Measurements from ENCODE around the gene TKTL2. TPM values are rescaled to one million over a fixed set of nuclear protein-coding genes. Genes with fewer than 3 reads are reported as not detected.
A peak's percentile ranks its signal among the peaks of the same experiment; 100 is the strongest.

Gene TKTL2
- total and polyA plus RNA-seq, 2 experiments from 2014 or later = 0.07 TPM; not detected in 1

DNA sequence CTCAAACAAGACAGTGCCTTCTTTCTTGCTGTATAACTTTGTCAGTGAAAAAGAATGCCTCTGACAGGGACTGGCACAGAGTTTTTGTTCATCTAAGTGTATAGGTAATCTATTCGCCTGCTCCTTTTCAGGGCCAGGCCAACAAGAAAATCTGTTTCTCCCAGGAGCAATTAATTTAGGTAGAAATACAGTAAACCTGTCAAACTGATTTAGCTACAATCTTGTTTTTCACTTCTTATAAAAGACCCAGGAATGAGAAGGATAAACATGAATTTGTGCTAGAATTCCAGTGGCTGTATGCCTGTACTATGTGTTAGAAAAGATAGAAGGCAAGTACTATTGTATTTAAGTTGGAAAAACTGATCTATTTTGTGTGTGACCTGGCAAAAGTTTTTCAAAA is 27.0 kb upstream of the TKTL2 start:
- H3K4me3 Mint-ChIP-seq = no peak overlapping the region

DNA sequence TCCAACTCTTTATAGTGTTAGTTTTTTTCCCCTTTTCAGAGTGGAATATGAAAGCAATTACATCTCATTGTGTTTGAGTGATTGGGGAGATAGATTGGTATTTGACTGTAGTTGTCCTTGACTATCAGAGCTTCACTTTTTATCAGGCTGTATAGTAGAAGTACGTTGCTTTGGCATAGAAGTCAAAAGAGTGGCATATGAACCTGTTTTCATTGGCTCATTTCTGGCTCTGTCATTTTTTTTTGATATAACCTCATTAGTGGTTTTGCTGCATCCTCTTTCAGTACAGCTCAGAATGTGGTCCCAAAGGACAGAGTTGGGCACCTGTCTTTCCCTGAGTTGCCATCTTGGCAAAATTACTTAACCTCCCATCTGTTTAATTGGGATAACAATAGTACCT is 22.3 kb upstream of the TKTL2 start:
- Histone ChIP-seq H3K36me3 (ENCODE audit: insufficient read depth) (no peaks in the 10 kb centered on the region), H4K20me1 (replicated peaks; ENCODE audit: insufficient read depth) (peaks cover 3% of the 10 kb centered on the region; the same call in 1 of the 2 replicates), H3K79me2 (replicated peaks; ENCODE audit: insufficient read depth) (peaks cover 64% of the 10 kb centered on the region)
- TF ChIP-seq ZNF331 (CRISPR knock-in tag; IDR thresholded peaks at IDR 0.05; ENCODE audit: low read depth) = no peak
- TF ChIP-seq, protein P1, sequence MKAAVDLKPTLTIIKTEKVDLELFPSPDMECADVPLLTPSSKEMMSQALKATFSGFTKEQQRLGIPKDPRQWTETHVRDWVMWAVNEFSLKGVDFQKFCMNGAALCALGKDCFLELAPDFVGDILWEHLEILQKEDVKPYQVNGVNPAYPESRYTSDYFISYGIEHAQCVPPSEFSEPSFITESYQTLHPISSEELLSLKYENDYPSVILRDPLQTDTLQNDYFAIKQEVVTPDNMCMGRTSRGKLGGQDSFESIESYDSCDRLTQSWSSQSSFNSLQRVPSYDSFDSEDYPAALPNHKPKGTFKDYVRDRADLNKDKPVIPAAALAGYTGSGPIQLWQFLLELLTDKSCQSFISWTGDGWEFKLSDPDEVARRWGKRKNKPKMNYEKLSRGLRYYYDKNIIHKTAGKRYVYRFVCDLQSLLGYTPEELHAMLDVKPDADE (IDR thresholded peaks at IDR 0.05) = no peak
- TF ChIP-seq STAT1 (IDR thresholded peaks at IDR 0.05; ENCODE audit: unreplicated experiment) = no peak
- no peak for TF ChIP-seq EZH2phosphoT487 (IDR thresholded peaks at IDR 0.05; ENCODE audit: unreplicated experiment)
- no peak for TF ChIP-seq POLR2AphosphoS5 (IDR thresholded peaks at IDR 0.05; ENCODE audit: low read depth)
- TF ChIP-seq, protein P2, sequence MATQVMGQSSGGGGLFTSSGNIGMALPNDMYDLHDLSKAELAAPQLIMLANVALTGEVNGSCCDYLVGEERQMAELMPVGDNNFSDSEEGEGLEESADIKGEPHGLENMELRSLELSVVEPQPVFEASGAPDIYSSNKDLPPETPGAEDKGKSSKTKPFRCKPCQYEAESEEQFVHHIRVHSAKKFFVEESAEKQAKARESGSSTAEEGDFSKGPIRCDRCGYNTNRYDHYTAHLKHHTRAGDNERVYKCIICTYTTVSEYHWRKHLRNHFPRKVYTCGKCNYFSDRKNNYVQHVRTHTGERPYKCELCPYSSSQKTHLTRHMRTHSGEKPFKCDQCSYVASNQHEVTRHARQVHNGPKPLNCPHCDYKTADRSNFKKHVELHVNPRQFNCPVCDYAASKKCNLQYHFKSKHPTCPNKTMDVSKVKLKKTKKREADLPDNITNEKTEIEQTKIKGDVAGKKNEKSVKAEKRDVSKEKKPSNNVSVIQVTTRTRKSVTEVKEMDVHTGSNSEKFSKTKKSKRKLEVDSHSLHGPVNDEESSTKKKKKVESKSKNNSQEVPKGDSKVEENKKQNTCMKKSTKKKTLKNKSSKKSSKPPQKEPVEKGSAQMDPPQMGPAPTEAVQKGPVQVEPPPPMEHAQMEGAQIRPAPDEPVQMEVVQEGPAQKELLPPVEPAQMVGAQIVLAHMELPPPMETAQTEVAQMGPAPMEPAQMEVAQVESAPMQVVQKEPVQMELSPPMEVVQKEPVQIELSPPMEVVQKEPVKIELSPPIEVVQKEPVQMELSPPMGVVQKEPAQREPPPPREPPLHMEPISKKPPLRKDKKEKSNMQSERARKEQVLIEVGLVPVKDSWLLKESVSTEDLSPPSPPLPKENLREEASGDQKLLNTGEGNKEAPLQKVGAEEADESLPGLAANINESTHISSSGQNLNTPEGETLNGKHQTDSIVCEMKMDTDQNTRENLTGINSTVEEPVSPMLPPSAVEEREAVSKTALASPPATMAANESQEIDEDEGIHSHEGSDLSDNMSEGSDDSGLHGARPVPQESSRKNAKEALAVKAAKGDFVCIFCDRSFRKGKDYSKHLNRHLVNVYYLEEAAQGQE (IDR thresholded peaks at IDR 0.05; ENCODE audit: unreplicated experiment) = no peak
- no peak for TF ChIP-seq NANOG (IDR thresholded peaks at IDR 0.05; ENCODE audit: borderline replicate concordance)
- no peak for TF ChIP-seq CREB1 (CRISPR knock-in tag; IDR thresholded peaks at IDR 0.05; ENCODE audit: low read depth)

More for the DNA sequence above, 27.0 kb upstream of the TKTL2 start:
- Histone ChIP-seq H3K27ac (ENCODE audit: low read depth) (no peak overlapping the region), H3K9me2 (ENCODE audit: insufficient read depth) (no peaks in the 10 kb centered on the region), H3K27me3 (ENCODE audit: insufficient read depth) (no peaks in the 10 kb centered on the region), H2AFZ (no peak overlapping the region), H3K79me2 (replicated peaks; ENCODE audit: insufficient read depth) (peaks cover 100% of the 10 kb centered on the region), H3F3A (replicated peaks; ENCODE audit: low read depth) (no peaks in the 10 kb centered on the region), H3K4me1 (ENCODE audit: insufficient read depth) (peaks cover 20% of the 10 kb centered on the region; the same call in 1 of the 2 replicates), H3K4me2 (no peak overlapping the region), H3K36me3 (ENCODE audit: insufficient read depth) (no peaks in the 10 kb centered on the region), H3K4me3 (no peak overlapping the region), H4K20me1 (replicated peaks; ENCODE audit: insufficient read depth) (peaks cover 3% of the 10 kb centered on the region; the same call in 1 of the 2 replicates)
- ATAC-seq (no peak), DNase-seq (ENCODE audit: low spot score) (no peak)
- no peaks in the 10 kb centered on the region for H3K9me3 Mint-ChIP-seq
- H3K4me1 Mint-ChIP-seq = peaks cover 26% of the 10 kb centered on the region
- no peak overlapping the region for H3K27ac Mint-ChIP-seq
- no peaks in the 10 kb centered on the region for H3K27me3 Mint-ChIP-seq (ENCODE audit: insufficient read depth, low read depth, poor library complexity)
- peaks cover 22% of the 10 kb centered on the region for H3K36me3 Mint-ChIP-seq (ENCODE audit: low read depth)
- no peak for TF ChIP-seq POLR2AphosphoS5 (IDR thresholded peaks at IDR 0.05; ENCODE audit: low read depth)
- TF ChIP-seq, protein P1 (IDR thresholded peaks at IDR 0.05) = no peak
- TF ChIP-seq, protein P3, sequence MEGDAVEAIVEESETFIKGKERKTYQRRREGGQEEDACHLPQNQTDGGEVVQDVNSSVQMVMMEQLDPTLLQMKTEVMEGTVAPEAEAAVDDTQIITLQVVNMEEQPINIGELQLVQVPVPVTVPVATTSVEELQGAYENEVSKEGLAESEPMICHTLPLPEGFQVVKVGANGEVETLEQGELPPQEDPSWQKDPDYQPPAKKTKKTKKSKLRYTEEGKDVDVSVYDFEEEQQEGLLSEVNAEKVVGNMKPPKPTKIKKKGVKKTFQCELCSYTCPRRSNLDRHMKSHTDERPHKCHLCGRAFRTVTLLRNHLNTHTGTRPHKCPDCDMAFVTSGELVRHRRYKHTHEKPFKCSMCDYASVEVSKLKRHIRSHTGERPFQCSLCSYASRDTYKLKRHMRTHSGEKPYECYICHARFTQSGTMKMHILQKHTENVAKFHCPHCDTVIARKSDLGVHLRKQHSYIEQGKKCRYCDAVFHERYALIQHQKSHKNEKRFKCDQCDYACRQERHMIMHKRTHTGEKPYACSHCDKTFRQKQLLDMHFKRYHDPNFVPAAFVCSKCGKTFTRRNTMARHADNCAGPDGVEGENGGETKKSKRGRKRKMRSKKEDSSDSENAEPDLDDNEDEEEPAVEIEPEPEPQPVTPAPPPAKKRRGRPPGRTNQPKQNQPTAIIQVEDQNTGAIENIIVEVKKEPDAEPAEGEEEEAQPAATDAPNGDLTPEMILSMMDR (conservative IDR thresholded peaks at IDR 0.05; ENCODE audit: low read depth in 2 of 2) = no peak

More for the DNA sequence above, 22.3 kb upstream of the TKTL2 start:
- no peak overlapping the region for H3K27ac ChIP-seq (ENCODE audit: low read depth)
- H3K4me1 ChIP-seq (ENCODE audit: insufficient read depth) = peaks cover 19% of the 10 kb centered on the region
- Mint-ChIP-seq H3K27me3 (ENCODE audit: insufficient read depth, low read depth, poor library complexity) (peaks cover 10% of the 10 kb centered on the region), H3K4me1 (peaks cover 10% of the 10 kb centered on the region; the same call in 2 of the 3 replicates), H3K27ac (peak overlapping the region; percentile 78), H3K36me3 (ENCODE audit: low read depth) (peaks cover 22% of the 10 kb centered on the region), H3K4me3 (peak overlapping the region; percentile 99), H3K9me3 (peaks cover 2% of the 10 kb centered on the region; the same call in 2 of the 3 replicates)
- no peak for DNase-seq (ENCODE audit: low spot score)
- H3K4me3 ChIP-seq = peak overlapping the region; percentile 71
- ATAC-seq = no peak
- no peak overlapping the region for H2AFZ ChIP-seq
- H3K9me2 ChIP-seq (ENCODE audit: insufficient read depth) = no peaks in the 10 kb centered on the region
- H3K27me3 ChIP-seq (ENCODE audit: insufficient read depth) = no peaks in the 10 kb centered on the region
- H3F3A ChIP-seq (replicated peaks; ENCODE audit: low read depth) = no peaks in the 10 kb centered on the region; the same call in 1 of the 2 replicates
- H3K4me2 ChIP-seq = peak overlapping the region; percentile 91
